ENCODE measurements around the gene SLC22A5.

DNA sequence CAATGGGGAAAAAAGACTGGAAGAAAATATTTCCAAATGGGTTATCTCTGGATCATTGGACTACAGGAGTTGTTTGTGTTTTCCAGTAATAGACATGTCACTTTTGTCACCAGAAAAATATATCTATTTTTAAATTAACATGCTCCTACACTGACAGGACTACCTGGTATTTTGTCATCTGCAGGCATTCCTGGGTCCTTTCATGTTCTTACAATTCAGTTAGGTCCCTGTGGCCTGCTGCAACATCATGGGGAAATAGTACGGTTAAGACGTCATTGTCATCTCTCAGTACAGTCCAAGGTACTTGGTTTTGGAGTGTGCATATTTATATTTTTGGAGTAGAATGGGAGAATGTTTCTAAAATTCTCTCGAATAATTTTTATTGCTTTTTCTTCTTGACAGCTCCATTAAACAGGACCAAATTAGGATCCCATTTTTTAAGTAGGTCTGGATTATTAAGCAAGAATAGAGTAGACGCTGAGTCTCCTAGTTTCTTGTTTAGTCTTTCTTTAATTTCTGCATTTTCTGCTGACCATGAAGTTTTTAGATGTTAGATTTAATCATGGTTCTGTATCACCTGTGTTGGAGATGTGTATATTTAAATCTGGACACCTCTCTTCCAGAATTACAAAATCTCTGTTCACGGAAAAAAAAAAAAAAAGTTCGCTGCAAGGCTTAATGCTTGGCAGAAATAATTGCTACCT, 46.9 kb downstream of the SLC22A5 start:
- TF ChIP-seq, protein P1, sequence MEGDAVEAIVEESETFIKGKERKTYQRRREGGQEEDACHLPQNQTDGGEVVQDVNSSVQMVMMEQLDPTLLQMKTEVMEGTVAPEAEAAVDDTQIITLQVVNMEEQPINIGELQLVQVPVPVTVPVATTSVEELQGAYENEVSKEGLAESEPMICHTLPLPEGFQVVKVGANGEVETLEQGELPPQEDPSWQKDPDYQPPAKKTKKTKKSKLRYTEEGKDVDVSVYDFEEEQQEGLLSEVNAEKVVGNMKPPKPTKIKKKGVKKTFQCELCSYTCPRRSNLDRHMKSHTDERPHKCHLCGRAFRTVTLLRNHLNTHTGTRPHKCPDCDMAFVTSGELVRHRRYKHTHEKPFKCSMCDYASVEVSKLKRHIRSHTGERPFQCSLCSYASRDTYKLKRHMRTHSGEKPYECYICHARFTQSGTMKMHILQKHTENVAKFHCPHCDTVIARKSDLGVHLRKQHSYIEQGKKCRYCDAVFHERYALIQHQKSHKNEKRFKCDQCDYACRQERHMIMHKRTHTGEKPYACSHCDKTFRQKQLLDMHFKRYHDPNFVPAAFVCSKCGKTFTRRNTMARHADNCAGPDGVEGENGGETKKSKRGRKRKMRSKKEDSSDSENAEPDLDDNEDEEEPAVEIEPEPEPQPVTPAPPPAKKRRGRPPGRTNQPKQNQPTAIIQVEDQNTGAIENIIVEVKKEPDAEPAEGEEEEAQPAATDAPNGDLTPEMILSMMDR (IDR thresholded peaks at IDR 0.05) = no peak
- no peak for TF ChIP-seq POLR2A (IDR thresholded peaks at IDR 0.05)
